ENCODE data around the gene MAG. TPM values are rescaled to one million over a fixed set of nuclear protein-coding genes. Genes with fewer than 3 reads are reported as not detected.

Gene MAG
- total and polyA plus RNA-seq, 9 of the 15 experiments (the other 6 are each of a cell fraction or from before 2014, with no cell fraction given) = 0.11 to 10.0 (median 1.6) TPM

DNA sequence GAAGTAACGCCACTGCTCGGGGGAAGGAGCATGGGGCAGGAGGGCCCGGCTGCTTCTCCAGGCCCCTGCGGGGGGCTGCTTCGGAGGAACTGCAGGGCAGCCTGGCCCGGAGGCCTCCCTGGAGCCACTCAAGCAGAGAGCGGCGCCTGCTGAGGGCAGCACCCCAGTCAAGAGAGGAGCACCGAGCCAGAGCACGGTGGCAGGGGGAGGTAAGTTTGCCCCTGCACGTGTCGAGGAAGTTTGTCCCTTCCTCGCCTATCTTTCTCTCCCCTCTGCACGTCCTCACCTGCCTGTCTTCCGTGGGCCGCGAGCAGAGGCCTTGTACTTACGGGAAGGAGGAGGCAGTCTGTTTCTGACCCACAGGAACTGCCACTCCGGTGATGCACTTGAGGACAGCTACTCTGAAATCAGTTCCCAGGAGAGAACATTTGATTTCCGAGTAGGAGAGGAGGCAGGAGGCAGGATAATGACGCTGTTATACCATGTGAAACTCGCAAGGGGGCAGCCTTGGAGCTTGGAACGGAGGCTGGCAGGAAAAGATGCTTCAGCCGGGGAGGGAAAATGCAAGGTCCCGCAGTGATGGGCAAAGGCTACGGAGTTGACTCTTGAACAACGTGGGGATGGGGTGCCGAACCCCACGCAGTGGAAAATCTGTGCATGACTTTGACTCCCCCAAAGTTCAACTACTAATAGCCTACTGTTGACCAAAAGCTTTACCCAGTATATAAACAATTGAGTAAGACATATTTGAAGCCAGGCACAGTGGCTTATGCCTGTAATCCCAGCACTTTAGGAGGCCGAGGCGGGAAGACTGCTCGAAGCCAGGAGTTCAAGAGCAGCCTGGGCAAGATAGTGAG is 60.7 kb downstream of the MAG start (continued):
- peak; percentile 62 to 93; a peak in 2 of 4 replicates for TF ChIP-seq RCOR1 (IDR thresholded peaks at IDR 0.05; ENCODE audit: borderline replicate concordance in 1 of 2, low read depth in 2 of 2, low read length in 2 of 2)
- TF ChIP-seq ZNF143 (CRISPR knock-in tag; IDR thresholded peaks at IDR 0.05) = no peak
- TF ChIP-seq, protein P1, sequence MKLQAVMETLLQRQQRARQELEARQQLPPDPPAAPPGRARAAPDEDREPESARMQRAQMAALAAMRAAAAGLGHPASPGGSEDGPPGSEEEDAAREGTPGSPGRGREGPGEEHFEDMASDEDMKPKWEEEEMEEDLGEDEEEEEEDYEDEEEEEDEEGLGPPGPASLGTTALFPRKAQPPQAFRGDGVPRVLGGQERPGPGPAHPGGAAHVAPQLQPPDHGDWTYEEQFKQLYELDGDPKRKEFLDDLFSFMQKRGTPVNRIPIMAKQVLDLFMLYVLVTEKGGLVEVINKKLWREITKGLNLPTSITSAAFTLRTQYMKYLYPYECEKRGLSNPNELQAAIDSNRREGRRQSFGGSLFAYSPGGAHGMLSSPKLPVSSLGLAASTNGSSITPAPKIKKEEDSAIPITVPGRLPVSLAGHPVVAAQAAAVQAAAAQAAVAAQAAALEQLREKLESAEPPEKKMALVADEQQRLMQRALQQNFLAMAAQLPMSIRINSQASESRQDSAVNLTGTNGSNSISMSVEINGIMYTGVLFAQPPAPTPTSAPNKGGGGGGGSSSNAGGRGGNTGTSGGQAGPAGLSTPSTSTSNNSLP (IDR thresholded peaks at IDR 0.05; ENCODE audit: borderline replicate concordance, low read depth, low read length) = peak; percentile 29; the same call in 1 of the 2 replicates
- TF ChIP-seq SAFB (IDR thresholded peaks at IDR 0.05; ENCODE audit: borderline replicate concordance, low read depth, low read length) = no peak
- 0 out of 2 replicates have a peak, but pooled peaks have one; percentile 16 for TF ChIP-seq CXXC5 (CRISPR knock-in tag; IDR thresholded peaks at IDR 0.05)
- TF ChIP-seq MYC (IDR thresholded peaks at IDR 0.05; ENCODE audit: low read depth, low read length) = peak; percentile 48; the same call in 1 of the 2 replicates
- no peak for TF ChIP-seq MYC (CRISPR knock-in tag; IDR thresholded peaks at IDR 0.05; ENCODE audit: borderline replicate concordance, low read depth)
- TF ChIP-seq DPF2 (IDR thresholded peaks at IDR 0.05) = no peak
- no peak for TF ChIP-seq ZNF584 (CRISPR knock-in tag; IDR thresholded peaks at IDR 0.05; ENCODE audit: low read depth)
- TF ChIP-seq, protein P2, sequence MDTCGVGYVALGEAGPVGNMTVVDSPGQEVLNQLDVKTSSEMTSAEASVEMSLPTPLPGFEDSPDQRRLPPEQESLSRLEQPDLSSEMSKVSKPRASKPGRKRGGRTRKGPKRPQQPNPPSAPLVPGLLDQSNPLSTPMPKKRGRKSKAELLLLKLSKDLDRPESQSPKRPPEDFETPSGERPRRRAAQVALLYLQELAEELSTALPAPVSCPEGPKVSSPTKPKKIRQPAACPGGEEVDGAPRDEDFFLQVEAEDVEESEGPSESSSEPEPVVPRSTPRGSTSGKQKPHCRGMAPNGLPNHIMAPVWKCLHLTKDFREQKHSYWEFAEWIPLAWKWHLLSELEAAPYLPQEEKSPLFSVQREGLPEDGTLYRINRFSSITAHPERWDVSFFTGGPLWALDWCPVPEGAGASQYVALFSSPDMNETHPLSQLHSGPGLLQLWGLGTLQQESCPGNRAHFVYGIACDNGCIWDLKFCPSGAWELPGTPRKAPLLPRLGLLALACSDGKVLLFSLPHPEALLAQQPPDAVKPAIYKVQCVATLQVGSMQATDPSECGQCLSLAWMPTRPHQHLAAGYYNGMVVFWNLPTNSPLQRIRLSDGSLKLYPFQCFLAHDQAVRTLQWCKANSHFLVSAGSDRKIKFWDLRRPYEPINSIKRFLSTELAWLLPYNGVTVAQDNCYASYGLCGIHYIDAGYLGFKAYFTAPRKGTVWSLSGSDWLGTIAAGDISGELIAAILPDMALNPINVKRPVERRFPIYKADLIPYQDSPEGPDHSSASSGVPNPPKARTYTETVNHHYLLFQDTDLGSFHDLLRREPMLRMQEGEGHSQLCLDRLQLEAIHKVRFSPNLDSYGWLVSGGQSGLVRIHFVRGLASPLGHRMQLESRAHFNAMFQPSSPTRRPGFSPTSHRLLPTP (IDR thresholded peaks at IDR 0.05; ENCODE audit: borderline replicate concordance, extremely low read depth, insufficient read length) = no peak
- TF ChIP-seq ZNF263 (CRISPR knock-in tag; IDR thresholded peaks at IDR 0.05; ENCODE audit: borderline replicate concordance) = peak; percentile 51
- no peak for TF ChIP-seq SIRT6 (IDR thresholded peaks at IDR 0.05; ENCODE audit: low read depth, low read length)
- TF ChIP-seq, protein P3, sequence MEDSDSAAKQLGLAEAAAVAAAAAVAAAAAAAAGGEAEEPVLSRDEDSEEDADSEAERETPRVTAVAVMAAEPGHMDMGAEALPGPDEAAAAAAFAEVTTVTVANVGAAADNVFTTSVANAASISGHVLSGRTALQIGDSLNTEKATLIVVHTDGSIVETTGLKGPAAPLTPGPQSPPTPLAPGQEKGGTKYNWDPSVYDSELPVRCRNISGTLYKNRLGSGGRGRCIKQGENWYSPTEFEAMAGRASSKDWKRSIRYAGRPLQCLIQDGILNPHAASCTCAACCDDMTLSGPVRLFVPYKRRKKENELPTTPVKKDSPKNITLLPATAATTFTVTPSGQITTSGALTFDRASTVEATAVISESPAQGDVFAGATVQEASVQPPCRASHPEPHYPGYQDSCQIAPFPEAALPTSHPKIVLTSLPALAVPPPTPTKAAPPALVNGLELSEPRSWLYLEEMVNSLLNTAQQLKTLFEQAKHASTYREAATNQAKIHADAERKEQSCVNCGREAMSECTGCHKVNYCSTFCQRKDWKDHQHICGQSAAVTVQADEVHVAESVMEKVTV (CRISPR knock-in tag; IDR thresholded peaks at IDR 0.05) = peak; percentile 95
- 0 out of 2 replicates have a peak, but pooled peaks have one; percentile 10 for TF ChIP-seq ZNF24 (IDR thresholded peaks at IDR 0.05)
- 0 out of 2 replicates have a peak, but pooled peaks have one; percentile 59 for TF ChIP-seq NBN (IDR thresholded peaks at IDR 0.05; ENCODE audit: low read depth)
- TF ChIP-seq POLR3G (IDR thresholded peaks at IDR 0.05; ENCODE audit: extremely low read depth, insufficient read length, insufficient replicate concordance) = no peak
- TF ChIP-seq, protein P4, sequence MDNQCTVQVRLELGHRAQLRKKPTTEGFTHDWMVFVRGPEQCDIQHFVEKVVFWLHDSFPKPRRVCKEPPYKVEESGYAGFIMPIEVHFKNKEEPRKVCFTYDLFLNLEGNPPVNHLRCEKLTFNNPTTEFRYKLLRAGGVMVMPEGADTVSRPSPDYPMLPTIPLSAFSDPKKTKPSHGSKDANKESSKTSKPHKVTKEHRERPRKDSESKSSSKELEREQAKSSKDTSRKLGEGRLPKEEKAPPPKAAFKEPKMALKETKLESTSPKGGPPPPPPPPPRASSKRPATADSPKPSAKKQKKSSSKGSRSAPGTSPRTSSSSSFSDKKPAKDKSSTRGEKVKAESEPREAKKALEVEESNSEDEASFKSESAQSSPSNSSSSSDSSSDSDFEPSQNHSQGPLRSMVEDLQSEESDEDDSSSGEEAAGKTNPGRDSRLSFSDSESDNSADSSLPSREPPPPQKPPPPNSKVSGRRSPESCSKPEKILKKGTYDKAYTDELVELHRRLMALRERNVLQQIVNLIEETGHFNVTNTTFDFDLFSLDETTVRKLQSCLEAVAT (IDR thresholded peaks at IDR 0.05) = peak in 1 of 2 experiments; percentile 24; a peak in 1 of 4 replicates
- TF ChIP-seq CCAR2 (IDR thresholded peaks at IDR 0.05; ENCODE audit: low read depth, low read length) = no peak

Data from K562 (cell line).